WTC11 (cell line): Measurements from ENCODE around the gene IFNL4. TPM values are rescaled to one million over a fixed set of nuclear protein-coding genes. Genes with fewer than 3 reads are reported as not detected.
A peak's percentile ranks its signal among the peaks of the same experiment; 100 is the strongest.

Experiments used
- ATAC-seq: fragments of 200-7000 bp; cut with Tn5 transposase; 2 replicates; pipeline ENCODE4 v1.10.0; 2021; ENCODE audit warnings: mild to moderate bottlenecking, moderate library complexity
- CTCF ChIA-PET: fragments of 300-600 bp; sonication (Branson Sonifier 250); formaldehyde crosslinking; loops from one replicate; lab custom pipeline; 2021; ENCODE audit warnings: antibody characterized with exemption; lab: Charles Lee
- POLR2A ChIA-PET: fragments of 350-600 bp; sonication (Branson Sonifier 250); formaldehyde crosslinking; loops from one replicate; lab custom pipeline; 2021; ENCODE audit warnings: antibody characterized with exemption; lab: Charles Lee
- DNase-seq: peaks from one replicate; pipeline ENCODE4 v3.0.0; 2021; ENCODE audit warnings: low spot score
- H3K27ac Mint-ChIP-seq: 2 replicates; pipeline ENCODE4 v1.8.0; 2021; ENCODE audit warnings: mixed read lengths
- H3K27me3 Mint-ChIP-seq: 2 replicates; pipeline ENCODE4 v1.8.0; 2021; ENCODE audit warnings: low read depth, mild to moderate bottlenecking, moderate library complexity, mixed read lengths
- H3K36me3 Mint-ChIP-seq: 2 replicates; pipeline ENCODE4 v1.8.0; 2021; ENCODE audit warnings: mixed read lengths
- H3K4me1 Mint-ChIP-seq: 2 replicates; pipeline ENCODE4 v1.8.0; 2022; ENCODE audit warnings: mixed read lengths
- H3K4me3 Mint-ChIP-seq: 2 replicates; pipeline ENCODE4 v1.8.0; 2021; ENCODE audit warnings: mild to moderate bottlenecking, moderate library complexity, mixed read lengths
- H3K9me3 Mint-ChIP-seq: 2 replicates; pipeline ENCODE4 v1.8.0; 2021; ENCODE audit warnings: mixed read lengths
- AR ChIP-seq: fragments of 250-450 bp; sonication (Bioruptor Pico); IDR thresholded peaks from 2 replicates; pipeline ENCODE4 v1.9.0; 2021; ENCODE audit warnings: mild to moderate bottlenecking
- ARID4B ChIP-seq: sonication (generic); formaldehyde crosslinking; IDR thresholded peaks from 2 replicates; pipeline ENCODE4 v1.8.0; 2023; ENCODE audit warnings: missing genetic modification reagents, mild to moderate bottlenecking, borderline replicate concordance
- ATF1 ChIP-seq: sonication (generic); formaldehyde crosslinking; IDR thresholded peaks from 2 replicates; pipeline ENCODE4 v1.8.1; 2023; ENCODE audit warnings: mild to moderate bottlenecking, moderate library complexity, missing genetic modification reagents
- CDX4 ChIP-seq: fragments of 250-450 bp; sonication (Bioruptor Pico); IDR thresholded peaks from 2 replicates; pipeline ENCODE4 v1.9.0; 2021; ENCODE audit warnings: moderate library complexity, mild to moderate bottlenecking, inconsistent platforms, borderline replicate concordance
- ERG ChIP-seq: fragments of 250-450 bp; sonication (Bioruptor Pico); IDR thresholded peaks from 2 replicates; pipeline ENCODE4 v1.8.0; 2021; ENCODE audit warnings: mild to moderate bottlenecking
- ESRRA ChIP-seq: sonication (generic); formaldehyde crosslinking; IDR thresholded peaks from 2 replicates; pipeline ENCODE4 v1.8.1; 2022; ENCODE audit warnings: mild to moderate bottlenecking, missing genetic modification reagents, borderline replicate concordance
- NFE2L1 ChIP-seq: sonication (generic); formaldehyde crosslinking; IDR thresholded peaks from 2 replicates; pipeline ENCODE4 v1.8.1; 2023; ENCODE audit warnings: missing genetic modification reagents
- OVOL2 ChIP-seq: fragments of 250-450 bp; sonication (Bioruptor Pico); IDR thresholded peaks from 2 replicates; pipeline ENCODE4 v1.9.0; 2021; ENCODE audit warnings: mild to moderate bottlenecking, borderline replicate concordance
- PREB ChIP-seq: sonication (generic); formaldehyde crosslinking; IDR thresholded peaks from 2 replicates; pipeline ENCODE4 v1.8.1; 2022; ENCODE audit warnings: mild to moderate bottlenecking, missing genetic modification reagents, moderate library complexity, borderline replicate concordance
- PRRX2 ChIP-seq: fragments of 250-450 bp; sonication (Bioruptor Pico); IDR thresholded peaks from 2 replicates; pipeline ENCODE4 v1.8.0; 2021; ENCODE audit warnings: mild to moderate bottlenecking
- RELA ChIP-seq: sonication (generic); formaldehyde crosslinking; IDR thresholded peaks from 2 replicates; pipeline ENCODE4 v1.8.1; 2022; ENCODE audit warnings: missing genetic modification reagents, mild to moderate bottlenecking, borderline replicate concordance
- RORB ChIP-seq: fragments of 250-450 bp; sonication (Bioruptor Pico); IDR thresholded peaks from 2 replicates; pipeline ENCODE4 v1.9.0; 2021; ENCODE audit warnings: mild to moderate bottlenecking
- STAT6 ChIP-seq: sonication (generic); formaldehyde crosslinking; conservative IDR thresholded peaks from 2 replicates; pipeline ENCODE4 v1.8.1; 2023; ENCODE audit warnings: mild to moderate bottlenecking, low read depth, missing genetic modification reagents, moderate library complexity
- ZNF232 ChIP-seq: sonication (generic); formaldehyde crosslinking; IDR thresholded peaks from 2 replicates; pipeline ENCODE4 v1.8.0; 2022; ENCODE audit warnings: mild to moderate bottlenecking, missing genetic modification reagents
- ZNF281 ChIP-seq: sonication (generic); formaldehyde crosslinking; IDR thresholded peaks from 2 replicates; pipeline ENCODE4 v1.8.0; 2023; ENCODE audit warnings: mild to moderate bottlenecking, missing genetic modification reagents
- ZNF317 ChIP-seq: sonication (generic); formaldehyde crosslinking; IDR thresholded peaks from 2 replicates; pipeline ENCODE4 v1.8.1; 2023; ENCODE audit warnings: low read depth, mild to moderate bottlenecking, moderate library complexity, missing genetic modification reagents, borderline replicate concordance
- ZNF396 ChIP-seq: fragments of 250-450 bp; sonication (Bioruptor Pico); IDR thresholded peaks from 2 replicates; pipeline ENCODE4 v1.8.0; 2021; ENCODE audit warnings: mild to moderate bottlenecking, moderate library complexity, borderline replicate concordance
- total RNA-seq: library from RNA; stranded (reverse); gene quantifications from 3 replicates; pipeline ENCODE4 v1.2.3, GENCODE V29; 2021

Gene IFNL4
- total RNA-seq, 1 experiment from 2014 or later: not detected

- TF ChIP-seq ERG (CRISPR knock-in tag) (no peak), ARID4B (peak; percentile 73; the same call in 1 of the 2 replicates), PREB (no peak), ZNF317 (no peak), CDX4 (CRISPR knock-in tag) (no peak), RELA (CRISPR knock-in tag) (peak; percentile 59; the same call in 1 of the 2 replicates), ZNF396 (CRISPR knock-in tag) (no peak), AR (CRISPR knock-in tag) (no peak), ESRRA (CRISPR knock-in tag) (no peak)
- TF ChIP-seq, all 79 proteins: peak for 15
Observed at GRCh38 chr19:39265321-39265916, 16.8 kb upstream of the IFNL4 start (continued).

GRCh38 chr19:39264306-39265290 is 15.9 kb upstream of the IFNL4 start:
- Mint-ChIP-seq H3K4me3 (peak overlapping the region; percentile 57), H3K27ac (no peak overlapping the region), H3K27me3 (peaks cover 87% of the 10 kb centered on the region), H3K4me1 (peaks cover 12% of the 10 kb centered on the region; the same call in 1 of the 2 replicates), H3K9me3 (no peaks in the 10 kb centered on the region), H3K36me3 (no peaks in the 10 kb centered on the region; the same call in 1 of the 2 replicates)
- ChIA-PET POLR2A (interaction anchor here (0.6 kb wide), 1 partner anchor 73 kb away, joined by 3 read pairs; no protein-coding TSS in a partner anchor), CTCF (interaction anchor here (0.6 to 1.5 kb wide), 6 partner anchors 13 to 63 kb away, joined by 3 to 4 read pairs (median 4); partner anchors contain the start of gene IFNL4)
- DNase-seq: peak; percentile 59
- peak; percentile 60 for ATAC-seq
- TF ChIP-seq ATF1 (CRISPR knock-in tag) (no peak), STAT6 (CRISPR knock-in tag) (no peak), PRRX2 (CRISPR knock-in tag) (no peak), OVOL2 (CRISPR knock-in tag) (no peak), NFE2L1 (peak; percentile 87), ZNF281 (CRISPR knock-in tag) (no peak; the same call in 1 of the 2 replicates), RORB (CRISPR knock-in tag) (no peak), ZNF232 (peak; percentile 41; the same call in 1 of the 2 replicates)
